ENCODE measurements around the gene ADCY4.

Gene ADCY4

DNA sequence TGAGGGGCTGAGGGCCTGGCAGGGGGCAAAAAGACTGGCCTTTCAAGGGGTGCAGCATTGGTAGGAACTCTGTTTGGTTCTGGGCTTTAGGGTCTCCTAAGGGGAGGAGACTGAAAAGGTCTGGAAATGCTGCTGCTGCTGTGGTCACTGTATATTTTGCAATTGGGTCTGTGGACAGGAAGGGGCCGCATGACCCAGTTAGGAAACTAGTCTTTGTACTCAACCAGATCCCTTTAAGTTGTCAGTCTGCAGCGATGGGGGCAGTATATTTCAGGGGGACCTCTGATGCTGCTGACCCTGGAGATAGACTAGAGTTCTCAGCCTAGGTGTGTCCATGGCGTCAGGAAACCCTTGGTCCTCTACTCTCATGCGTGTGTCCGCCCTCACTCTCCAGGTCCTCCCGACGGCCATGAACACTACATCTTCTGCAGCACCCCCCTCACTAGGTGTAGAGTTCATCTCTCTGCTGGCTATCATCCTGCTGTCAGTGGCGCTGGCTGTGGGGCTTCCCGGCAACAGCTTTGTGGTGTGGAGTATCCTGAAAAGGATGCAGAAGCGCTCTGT, 19.5 kb downstream of the ADCY4 start:
- DNase-seq: no peak

DNA sequence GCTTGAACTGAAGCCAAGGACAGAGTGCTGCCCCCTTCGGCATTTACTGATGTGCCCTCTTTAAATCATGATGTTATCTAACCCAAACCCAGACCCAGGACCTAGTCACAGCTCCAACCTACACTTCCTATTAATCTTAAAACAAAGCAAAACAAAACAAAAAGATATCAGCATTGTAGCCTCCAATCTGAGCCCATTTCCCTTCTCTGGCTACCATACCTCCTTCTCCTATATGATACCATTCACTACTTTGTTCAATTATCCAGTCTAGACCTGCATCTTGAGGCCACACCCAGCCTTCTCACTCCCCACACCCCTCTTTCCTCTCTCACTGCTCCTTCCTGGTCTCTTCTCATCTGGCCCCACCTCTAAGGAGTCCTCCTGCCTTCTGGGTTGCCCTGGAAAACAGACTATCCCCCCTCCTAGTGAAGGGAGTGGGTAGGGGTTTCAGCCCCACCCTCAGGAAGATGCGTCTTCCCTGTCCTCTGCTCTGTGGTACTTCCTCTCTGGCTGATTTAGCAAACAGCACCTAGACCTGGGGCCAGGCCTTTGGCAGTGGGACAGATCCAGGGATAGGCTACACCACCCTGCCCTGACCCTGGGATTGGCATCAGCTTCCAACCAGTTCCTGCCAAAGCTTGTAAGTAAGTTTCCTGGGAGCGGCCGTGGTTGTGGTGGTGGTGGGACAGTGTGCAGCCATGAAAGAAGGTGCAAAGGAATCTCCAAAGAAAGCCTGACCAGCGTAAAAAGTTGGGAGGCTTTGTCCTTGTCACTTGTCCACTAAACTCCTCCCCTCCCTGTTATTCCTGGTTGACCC, 20.3 kb downstream of the ADCY4 start:
- no peak for DNase-seq

DNA sequence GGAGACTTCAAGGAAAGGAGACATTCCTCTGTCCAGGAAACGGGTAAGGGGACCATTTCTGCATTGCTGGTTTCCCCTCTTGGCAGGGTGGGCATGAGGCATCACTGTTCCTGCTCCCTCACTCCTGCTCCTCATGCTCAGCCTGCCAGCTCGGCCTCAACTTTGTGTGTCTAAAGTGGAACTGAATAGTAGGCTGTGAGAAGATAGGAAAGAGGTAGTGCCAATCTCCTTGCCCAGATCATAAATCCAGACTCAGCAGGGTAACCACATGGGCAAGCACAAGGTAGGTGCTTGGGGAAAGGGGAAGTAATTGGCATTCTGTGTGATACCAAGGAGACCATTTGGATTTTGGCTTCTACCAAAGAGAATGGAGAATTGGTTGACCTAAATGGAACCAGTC, 21.0 kb downstream of the ADCY4 start:
- DNase-seq: no peak

DNA sequence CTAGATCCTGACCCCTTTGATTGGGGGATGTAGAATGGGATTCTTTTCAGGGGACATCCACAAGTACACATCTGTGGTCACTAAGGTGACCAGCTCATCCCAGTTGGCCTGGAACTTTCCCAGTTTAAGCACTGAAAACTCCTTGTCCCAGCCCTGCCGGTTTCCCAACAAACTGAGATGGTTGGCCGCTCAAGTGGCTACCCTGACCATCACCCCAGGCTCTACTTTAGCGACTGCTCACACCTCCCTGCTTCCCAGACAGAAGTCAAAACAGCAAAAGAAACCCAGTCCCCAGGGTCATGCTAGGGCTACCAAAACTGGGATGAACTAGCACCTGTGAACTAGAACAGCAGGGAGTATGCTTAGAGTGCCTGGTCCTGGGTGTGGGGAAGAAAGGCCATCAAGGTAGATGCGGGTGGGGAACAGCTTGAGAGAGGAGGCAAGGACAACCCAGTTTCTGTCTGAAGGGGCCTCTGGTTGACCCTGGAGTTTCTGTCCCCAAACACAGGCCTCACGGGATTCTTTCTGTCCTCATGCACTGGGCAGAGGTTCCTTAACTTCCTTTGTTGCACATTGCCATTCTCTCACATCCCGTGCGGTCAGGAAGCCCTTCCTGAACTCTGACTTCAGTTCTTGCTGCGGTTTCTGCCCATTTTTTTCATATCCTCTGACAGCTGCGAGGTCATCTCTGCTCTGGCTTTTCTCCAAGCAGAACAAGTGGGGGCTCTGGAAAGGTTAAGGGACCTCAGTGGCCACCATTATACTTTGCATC, 21.9 kb downstream of the ADCY4 start:
- no peak for DNase-seq

DNA sequence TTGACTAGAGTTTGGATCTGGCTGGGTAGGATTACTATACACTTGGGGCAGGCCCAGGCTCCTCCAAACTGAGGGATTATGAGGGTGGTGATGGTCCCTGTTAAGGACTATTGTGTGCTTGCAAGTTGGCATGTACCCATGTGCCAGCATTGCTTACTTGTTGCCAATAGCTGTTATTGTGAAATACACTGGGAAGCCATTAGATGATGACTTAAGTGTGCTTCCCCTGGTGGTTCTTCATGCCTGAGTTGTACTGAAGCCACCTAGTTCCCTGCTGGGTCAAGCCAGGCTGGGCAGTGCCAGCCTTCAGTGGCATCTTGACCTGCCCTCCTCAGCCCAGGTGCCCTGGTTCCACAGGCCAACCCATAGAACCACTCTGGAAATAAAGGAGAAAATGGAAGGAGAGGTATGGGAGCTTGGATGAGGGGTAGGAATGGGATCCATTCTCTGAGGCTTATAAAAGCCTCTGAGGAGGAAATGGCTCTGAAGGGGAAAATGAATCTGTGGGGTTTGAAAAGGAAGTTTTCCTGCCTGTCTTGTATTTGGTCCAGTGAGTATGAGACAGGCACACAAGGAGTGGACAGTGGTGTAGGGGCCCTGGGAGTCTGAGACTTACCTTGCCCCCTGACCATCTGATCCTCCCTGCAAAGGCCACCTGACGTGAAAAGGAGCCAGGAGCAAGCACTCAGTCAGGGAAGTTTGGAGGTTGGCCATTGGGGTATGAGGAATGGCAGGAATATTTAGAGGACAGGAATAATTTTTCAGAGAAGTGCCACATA, 22.8 kb downstream of the ADCY4 start:
- no peak for DNase-seq

DNA sequence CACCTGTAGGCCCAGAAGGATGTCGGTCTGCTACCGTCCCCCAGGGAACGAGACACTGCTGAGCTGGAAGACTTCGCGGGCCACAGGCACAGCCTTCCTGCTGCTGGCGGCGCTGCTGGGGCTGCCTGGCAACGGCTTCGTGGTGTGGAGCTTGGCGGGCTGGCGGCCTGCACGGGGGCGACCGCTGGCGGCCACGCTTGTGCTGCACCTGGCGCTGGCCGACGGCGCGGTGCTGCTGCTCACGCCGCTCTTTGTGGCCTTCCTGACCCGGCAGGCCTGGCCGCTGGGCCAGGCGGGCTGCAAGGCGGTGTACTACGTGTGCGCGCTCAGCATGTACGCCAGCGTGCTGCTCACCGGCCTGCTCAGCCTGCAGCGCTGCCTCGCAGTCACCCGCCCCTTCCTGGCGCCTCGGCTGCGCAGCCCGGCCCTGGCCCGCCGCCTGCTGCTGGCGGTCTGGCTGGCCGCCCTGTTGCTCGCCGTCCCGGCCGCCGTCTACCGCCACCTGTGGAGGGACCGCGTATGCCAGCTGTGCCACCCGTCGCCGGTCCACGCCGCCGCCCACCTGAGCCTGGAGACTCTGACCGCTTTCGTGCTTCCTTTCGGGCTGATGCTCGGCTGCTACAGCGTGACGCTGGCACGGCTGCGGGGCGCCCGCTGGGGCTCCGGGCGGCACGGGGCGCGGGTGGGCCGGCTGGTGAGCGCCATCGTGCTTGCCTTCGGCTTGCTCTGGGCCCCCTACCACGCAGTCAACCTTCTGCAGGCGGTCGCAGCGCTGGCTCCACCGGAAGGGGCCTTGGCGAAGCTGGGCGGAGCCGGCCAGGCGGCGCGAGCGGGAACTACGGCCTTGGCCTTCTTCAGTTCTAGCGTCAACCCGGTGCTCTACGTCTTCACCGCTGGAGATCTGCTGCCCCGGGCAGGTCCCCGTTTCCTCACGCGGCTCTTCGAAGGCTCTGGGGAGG, 23.9 kb downstream of the ADCY4 start, which contains the start of gene LTB4R:
TSS of gene LTB4R (plus strand) at position 857 of the 959 bp plus-strand sequence. CDS start 4,150 bp downstream, outside the sequence.
- peak; percentile 77 for DNase-seq

DNA sequence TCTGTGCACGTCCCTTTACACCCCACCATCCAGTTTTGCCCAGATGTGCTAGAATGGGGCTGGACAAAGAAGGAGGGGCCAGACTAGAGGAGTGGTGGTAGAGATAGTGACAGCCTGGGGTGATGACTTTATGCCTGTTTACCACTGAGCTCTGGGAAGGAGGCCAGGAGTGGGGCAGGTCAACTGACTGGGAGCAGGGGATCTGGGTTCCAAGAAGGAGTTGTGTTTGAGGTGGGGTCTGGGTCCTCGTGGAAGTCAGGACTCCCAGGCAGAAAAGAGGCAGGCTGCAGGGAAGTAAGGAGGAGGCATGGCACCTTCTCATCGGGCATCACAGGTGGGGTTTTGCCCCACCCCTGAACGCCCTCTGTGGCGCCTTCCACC, 24.6 kb downstream of the ADCY4 start:
- no peak for DNase-seq

DNA sequence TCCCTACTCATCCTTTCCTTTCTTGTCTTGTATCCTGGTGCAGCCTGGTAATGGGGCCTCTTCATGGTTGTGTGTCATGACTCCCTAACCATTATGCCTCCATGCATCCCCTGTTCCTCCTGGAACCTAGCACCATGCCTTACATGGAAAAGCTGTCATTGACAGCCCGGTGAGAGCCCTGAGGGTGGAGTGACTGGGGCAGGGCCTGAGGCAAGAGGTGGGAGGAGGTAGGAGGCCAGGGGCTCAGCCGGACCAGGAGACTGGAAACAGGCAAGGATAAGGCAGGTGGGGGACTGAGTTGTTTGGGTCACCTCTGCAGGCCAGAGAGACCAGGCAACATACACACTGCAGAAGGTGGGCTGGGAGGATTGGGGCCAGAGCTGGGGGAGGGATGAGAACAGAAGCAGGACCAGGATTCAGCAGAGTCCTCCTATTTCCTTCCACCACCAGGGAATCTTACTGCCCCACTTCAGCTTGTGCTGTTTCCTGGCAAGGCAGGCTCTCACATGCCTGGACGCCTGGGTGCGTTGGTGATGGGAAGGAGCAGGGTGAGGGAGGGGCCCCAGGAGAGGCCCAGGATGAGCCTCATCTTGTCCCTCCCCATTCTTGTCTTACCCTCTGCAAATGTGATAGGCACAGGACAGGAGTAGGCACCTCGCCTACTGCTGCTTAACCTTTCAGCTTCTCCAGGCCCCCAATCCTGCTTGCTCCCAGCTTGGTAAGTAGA, 25.2 kb downstream of the ADCY4 start, which contains the start of gene LTB4R2:
TSS of gene LTB4R2 (plus strand) at position 603 of the 727 bp plus-strand sequence. CDS start 525 bp downstream, outside the sequence.
- DNase-seq: no peak

DNA sequence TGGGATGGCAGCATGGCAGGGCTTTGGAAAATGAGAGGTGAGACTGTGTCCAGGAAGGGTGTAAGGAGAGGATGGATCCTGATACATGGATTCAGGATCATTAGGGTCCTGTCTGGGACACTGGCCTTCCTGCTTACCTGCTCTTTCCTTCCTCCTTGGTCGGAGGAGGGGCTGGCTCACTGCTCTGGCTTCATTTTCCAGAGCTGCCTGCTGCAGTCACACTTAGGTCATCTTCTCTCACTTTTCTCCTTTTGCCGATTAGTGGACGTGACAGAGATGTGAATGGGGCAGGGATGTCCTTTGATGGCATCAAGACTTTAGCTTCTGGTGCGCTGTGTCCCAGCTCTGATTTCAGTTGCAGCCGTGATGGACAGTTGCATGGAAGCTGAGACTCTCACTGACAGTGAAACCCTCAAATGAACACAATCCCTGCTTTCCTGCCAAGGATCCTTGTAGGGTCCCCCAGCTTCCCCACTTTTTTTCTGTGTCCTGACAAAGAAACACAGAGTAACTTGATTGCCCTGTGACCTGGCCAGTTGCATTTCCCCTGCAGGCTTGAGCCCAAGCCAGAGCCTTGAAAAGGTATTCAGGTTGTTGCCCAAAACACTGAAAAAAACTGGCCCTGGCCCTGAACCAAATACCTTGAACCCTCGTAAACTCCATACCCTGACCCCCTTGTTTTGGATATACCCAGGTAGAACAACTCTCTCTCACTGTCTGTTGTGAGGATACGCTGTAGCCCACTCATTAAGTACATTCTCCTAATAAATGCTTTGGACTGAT, 26.3 kb downstream of the ADCY4 start:
- DNase-seq: no peak

DNA sequence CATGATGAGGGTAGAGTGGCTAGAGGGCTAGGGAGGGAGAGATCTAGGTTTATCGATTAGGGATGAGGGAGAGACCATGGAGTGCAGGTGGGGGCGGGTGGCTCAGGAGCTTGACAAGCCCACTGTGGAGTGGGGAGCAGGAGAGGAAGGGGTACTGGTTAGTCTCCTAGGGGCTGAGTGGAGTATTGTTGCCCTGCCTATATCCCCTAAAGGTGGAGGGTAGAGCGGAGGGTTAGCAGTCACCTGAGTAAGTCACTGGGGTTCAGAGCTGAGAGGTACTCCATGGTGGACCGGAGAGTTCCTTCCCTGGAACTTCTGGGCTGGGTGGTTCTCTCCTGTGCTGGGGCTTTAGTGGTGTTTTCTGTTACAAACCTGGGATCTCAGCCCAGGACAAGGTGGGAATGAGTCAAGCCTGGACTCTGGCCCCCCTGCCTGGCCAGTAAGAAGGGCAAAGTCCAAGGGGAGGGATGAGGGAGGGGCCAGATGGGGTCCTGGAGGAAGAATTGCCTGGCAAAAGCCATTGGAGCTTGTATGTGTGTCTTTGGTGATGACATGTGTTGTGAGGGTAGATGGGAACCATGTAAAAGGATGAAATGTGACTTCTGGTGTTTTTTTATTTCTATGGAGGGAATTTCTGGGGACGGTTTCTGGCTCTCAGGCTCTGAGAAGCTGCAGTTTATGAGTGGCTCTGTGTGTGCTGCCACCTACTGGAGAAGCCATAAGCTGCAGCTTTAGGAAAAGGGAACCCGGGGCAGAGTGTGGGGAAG, 27.1 kb downstream of the ADCY4 start, which contains the start of gene CIDEB:
TSS of gene CIDEB (minus strand) at position 403 of the 767 bp plus-strand sequence. CDS start at position 284, 119 bp downstream.
- peak; percentile 64 for DNase-seq

DNA sequence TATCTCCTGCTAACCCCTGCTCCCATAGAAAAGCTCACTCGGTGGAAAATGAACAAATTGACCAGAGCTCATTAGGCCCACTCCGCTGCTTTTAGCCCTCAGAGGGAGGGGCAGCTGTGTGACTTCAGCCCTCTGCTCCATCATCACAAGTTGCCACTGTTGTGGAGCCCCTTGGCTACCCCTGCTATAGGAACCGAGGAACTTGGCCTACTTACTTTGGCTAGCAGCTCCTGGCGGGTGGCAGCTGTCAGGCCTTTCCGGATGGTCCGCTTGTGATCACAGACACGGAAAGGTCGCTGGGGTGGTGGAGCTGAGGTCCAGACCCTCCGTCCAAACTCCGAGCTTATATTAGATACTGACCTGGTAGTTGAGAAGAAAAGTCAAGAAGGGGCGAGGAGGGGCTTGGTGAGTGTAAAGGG, 27.7 kb downstream of the ADCY4 start:
- DNase-seq: no peak

DNA sequence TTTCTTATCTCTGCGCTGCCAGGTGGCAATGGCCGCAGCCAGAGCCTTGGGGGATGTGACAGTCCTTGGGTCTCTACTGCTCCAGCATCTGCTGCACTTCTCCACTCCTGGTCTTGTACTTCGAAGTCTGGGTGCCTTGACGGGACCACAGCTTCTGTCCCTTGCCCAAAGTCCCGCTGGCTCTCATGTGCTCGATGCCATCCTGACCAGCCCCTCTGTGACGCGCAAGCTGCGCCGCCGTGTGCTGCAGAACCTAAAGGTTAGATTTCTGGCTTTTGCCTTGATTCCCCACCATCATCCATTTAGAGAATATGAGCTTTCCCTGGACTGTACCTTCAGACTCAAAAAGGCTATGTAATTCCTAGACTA, 30.9 kb downstream of the ADCY4 start:
- no peak for DNase-seq

DNA sequence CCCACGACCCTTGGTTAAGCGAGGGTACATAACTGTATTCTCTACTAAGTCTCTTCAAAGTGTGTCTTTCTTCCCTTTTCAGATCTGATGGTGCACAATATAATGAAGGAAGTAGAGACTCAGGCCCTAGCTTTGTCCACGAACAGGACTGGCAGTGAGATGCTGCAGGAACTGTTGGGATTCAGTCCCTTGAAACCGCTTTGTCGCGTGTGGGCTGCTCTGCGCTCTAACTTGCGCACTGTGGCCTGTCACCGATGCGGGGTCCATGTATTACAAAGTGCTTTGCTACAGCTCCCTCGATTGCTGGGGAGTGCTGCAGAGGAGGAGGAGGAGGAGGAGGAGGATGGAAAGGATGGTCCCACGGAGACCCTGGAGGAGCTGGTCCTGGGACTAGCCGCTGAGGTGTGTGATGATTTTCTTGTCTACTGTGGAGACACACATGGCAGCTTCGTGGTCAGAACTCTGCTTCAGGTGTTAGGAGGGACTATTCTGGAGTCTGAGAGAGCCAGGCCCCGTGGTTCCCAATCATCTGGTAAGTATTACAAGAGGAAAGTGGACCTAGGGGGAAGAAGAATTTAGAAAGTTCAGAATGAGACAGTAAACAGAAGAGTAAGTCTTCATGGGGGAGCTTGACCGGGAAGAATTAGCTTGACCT, 34.4 kb downstream of the ADCY4 start:
- DNase-seq: no peak

DNA sequence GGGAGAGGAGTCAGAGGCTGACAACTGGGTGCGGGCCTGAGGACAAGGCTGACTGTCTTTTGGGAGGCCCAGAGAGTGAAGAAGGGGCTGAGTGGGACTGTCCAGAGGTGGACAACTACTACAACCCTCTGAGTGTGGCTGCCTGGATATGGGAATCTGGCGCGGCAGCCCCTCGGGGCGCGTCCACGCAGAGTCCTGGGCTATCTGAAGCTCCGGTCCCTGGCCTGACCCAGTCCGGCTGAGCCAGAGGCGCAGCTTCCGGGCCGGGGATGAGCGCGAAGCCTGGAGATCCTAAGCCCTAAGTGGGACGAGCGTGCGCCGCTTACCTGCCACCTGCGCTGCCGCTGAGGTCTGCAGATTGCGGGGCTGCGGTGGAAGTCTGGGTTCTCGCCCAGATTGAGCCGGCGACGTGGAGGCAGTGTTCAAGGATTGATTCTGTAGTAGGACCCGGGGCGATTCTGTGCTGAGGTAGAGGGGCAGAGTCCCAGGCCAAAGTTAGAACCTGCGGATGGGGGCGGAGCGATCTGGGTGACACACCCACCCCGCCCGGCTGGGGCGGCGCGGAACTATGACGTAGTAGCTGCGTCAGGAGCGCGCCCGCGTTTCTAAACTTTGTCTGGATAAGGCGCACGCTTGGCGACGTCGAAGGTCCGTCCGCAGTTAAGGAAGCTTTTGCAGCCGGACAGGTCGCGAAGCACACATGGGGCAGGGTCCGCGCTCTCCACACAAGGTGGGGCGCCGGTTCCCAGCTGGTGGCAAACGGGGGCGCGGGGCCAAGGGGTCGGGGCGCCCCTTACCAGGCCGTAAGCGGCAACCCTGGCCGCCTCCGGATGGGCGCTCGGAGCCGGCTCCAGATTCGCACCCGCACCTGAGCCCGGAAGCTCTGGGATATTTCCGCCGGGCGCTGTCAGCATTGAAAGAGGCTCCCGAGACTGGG, 35.3 kb downstream of the ADCY4 start, which contains the start of the genes DHRS1 and NOP9:
TSS of gene DHRS1 (minus strand) at position 526 of the 937 bp plus-strand sequence. CDS start 674 bp downstream, outside the sequence.
TSS of gene NOP9 (plus strand) at position 596 of the 937 bp plus-strand sequence. CDS start at position 701, 105 bp downstream.
- DNase-seq: peak; percentile 88

DNA sequence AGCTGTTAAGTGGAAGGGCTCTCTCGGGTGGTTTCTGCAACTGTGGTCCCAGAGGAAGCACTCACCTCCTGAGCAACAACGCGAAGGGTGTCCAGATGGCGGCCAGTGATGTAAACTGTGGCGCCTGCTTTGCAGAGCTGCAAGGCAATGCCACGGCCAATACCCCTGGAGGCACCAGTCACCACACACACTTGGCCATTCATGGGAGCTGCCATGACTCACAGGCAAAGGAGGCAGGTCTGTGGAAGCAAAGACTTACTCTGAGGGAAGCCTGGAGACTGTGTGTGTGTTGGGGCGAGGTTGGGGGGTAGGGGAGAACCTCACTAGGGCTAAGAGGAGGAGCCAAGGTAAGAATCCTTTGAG, 36.0 kb downstream of the ADCY4 start:
- peak; percentile 91 for DNase-seq

DNA sequence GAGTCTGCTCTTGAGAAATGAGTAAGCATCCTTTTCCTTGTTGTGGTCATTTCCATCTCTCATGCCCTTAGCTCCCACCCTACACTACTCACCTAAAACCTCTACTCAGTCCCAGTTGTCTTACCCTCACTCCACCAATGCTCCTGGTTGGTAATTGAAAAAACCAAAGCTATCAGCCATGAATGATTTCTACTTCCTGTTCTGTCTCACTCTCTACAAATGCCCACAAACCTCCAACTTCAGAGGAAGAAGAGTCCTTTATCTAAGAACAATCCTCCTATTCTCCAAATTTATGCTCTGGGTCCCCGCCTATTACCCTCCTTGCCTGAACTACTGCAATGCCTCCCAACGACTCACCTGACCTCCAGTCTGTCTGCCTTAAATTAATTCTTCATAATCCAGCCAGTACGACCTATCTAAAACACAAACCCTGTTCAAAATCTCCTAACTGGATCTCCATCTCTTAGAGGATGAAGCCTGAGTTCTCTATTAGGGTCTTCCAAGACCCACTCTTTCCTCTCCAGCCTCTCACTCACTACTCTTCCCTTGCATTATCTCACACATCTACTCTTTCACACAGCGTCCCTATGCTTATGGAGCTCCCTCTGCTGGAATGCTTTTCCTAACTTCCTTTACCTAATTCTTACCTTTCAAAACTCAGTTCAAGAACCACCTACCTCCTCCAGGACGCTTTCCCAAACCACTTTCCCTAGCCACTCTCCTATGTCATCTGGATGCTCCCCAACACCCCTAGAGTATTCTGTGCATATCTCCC, 37.5 kb downstream of the ADCY4 start:
- DNase-seq: no peak

All from EL (cell line).